Glutamatergic neuron (in vitro differentiated cells): ENCODE results near the gene C22orf31. TPM values are rescaled to one million over a fixed set of nuclear protein-coding genes. Genes with fewer than 3 reads are reported as not detected.

Source experiments
- DNase-seq: peaks from one replicate; pipeline ENCODE4 v3.0.0; 2022
- H3K27ac Mint-ChIP-seq: one replicate; pipeline ENCODE4 v1.8.0; 2020; ENCODE audit warnings: mild to moderate bottlenecking, mixed read lengths, inconsistent platforms; ENCODE audit not compliant: unreplicated experiment
- H3K27me3 Mint-ChIP-seq: one replicate; pipeline ENCODE4 v1.8.0; 2020; ENCODE audit warnings: mild to moderate bottlenecking, moderate library complexity, mixed read lengths, inconsistent platforms; ENCODE audit not compliant: unreplicated experiment
- H3K36me3 Mint-ChIP-seq: one replicate; pipeline ENCODE4 v1.8.0; 2020; ENCODE audit warnings: mild to moderate bottlenecking, mixed read lengths, inconsistent platforms; ENCODE audit not compliant: unreplicated experiment
- H3K4me1 Mint-ChIP-seq: one replicate; pipeline ENCODE4 v1.8.0; 2020; ENCODE audit warnings: mild to moderate bottlenecking, low read depth, mixed read lengths, inconsistent platforms; ENCODE audit not compliant: unreplicated experiment
- H3K4me3 Mint-ChIP-seq: one replicate; pipeline ENCODE4 v1.8.0; 2020; ENCODE audit warnings: mild to moderate bottlenecking, mixed read lengths, inconsistent platforms; ENCODE audit not compliant: unreplicated experiment
- H3K9me3 Mint-ChIP-seq: one replicate; pipeline ENCODE4 v1.8.0; 2020; ENCODE audit warnings: mild to moderate bottlenecking, moderate library complexity, mixed read lengths, inconsistent platforms; ENCODE audit not compliant: unreplicated experiment
- total RNA-seq: library from RNA; stranded (reverse); fragmentation: NEBNext Ultra II Directional; extraction: Animal tissue kit (Norgen Biotek cat#: 25700); gene quantifications from one replicate; pipeline ENCODE4 v1.2.1, GENCODE V29; 2021; ENCODE audit not compliant: unreplicated experiment
- TF ChIP-seq, protein P1 (sequence below): fragments of 200-600 bp; sonication (generic); IDR thresholded peaks from one replicate; pipeline ENCODE4 v1.5.0; 2021; ENCODE audit not compliant: partially characterized antibody, unreplicated experiment

Gene C22orf31
- total RNA-seq, 1 donor from 2014 or later = not detected

DNA sequence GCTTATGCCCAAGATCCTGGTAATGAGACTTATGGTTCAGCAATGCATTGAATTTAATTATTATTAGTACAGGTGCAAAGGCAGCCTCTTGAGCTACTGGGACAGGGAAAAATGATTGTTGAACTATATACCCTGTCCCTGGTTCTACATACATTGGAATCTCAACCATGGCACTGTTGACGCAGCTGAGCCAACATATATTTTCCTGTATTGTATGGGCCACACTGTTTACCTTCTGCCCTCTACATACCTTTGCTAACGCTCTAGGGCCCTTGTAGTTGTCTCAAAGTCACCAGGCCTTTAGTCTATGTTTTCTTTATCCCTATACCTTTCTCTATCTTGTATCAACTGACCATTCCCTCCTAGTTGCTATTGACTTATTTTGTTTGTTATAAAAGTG lies 33.8 kb upstream of the C22orf31 start:
- no peak for DNase-seq
- no peak overlapping the region for H3K4me3 Mint-ChIP-seq
- H3K9me3 Mint-ChIP-seq = no peaks in the 10 kb centered on the region
- H3K27me3 Mint-ChIP-seq = no peaks in the 10 kb centered on the region
- no peaks in the 10 kb centered on the region for H3K36me3 Mint-ChIP-seq
- H3K4me1 Mint-ChIP-seq = peaks cover 10% of the 10 kb centered on the region
- TF ChIP-seq, protein P1, sequence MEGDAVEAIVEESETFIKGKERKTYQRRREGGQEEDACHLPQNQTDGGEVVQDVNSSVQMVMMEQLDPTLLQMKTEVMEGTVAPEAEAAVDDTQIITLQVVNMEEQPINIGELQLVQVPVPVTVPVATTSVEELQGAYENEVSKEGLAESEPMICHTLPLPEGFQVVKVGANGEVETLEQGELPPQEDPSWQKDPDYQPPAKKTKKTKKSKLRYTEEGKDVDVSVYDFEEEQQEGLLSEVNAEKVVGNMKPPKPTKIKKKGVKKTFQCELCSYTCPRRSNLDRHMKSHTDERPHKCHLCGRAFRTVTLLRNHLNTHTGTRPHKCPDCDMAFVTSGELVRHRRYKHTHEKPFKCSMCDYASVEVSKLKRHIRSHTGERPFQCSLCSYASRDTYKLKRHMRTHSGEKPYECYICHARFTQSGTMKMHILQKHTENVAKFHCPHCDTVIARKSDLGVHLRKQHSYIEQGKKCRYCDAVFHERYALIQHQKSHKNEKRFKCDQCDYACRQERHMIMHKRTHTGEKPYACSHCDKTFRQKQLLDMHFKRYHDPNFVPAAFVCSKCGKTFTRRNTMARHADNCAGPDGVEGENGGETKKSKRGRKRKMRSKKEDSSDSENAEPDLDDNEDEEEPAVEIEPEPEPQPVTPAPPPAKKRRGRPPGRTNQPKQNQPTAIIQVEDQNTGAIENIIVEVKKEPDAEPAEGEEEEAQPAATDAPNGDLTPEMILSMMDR = no peak
- H3K27ac Mint-ChIP-seq = no peak overlapping the region

DNA sequence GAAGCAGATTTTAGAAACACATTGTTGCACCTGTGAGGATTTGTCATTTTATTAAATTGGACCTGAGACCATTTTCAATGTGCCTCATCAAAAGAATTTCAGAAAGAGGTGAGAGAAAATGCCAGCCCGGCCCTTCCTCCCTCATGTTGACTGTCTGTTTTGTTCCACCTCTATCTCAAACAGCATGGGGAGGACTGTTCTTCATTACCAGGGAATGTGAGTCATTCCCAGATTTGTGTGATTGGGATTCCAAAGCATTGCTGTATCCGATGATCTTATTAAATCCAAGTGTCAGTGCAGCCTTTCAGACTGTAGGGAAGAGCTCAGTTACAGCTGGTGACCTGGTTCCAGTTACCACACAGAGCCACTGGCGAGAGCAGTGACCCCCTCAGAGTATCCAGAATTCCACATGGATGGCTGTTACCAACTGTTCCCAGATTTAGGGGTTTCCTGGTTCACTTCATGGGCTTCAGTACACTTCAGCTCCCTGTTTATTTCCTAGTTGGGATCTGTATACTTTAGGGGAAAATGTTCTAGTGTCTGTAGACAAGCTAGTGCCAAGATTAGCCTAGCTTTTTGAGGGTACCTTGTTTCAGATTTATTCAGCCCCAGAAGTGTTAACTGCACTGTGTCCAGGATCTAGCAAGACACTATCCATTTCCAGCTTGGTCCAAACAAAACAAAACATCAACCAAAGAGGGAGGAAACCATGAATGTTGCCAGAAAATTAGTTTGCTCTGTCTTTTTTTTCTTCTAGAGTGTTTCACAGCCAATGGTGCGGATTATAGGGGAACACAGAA lies 32.1 kb upstream of the C22orf31 start:
- DNase-seq = no peak
- Mint-ChIP-seq H3K36me3 (no peaks in the 10 kb centered on the region), H3K9me3 (peaks cover 1% of the 10 kb centered on the region), H3K27me3 (no peaks in the 10 kb centered on the region), H3K4me1 (peaks cover 25% of the 10 kb centered on the region), H3K27ac (no peak overlapping the region), H3K4me3 (no peak overlapping the region)
- TF ChIP-seq, protein P1 = no peak

DNA sequence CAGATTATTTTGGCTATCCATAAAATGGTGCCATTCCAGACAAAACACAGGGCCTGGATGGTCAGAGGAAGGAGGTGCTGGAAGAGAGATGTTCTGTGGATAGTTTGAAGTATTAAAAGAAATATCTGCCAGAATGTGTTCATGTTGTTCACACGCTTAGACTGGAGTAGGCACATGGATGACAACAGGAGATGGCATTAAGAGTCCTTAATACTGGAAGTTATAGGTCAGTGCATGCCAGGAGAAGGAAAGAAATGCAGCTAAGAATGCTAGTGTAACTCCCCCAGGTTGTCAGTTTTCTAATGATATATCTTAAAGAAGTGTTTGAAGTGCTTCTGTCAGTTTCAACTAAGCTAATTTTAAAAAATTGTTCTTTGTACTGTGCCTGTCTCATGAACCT lies 31.4 kb upstream of the C22orf31 start:
- H3K27ac Mint-ChIP-seq = no peak overlapping the region
- DNase-seq = no peak
- H3K36me3 Mint-ChIP-seq = no peaks in the 10 kb centered on the region
- no peaks in the 10 kb centered on the region for H3K27me3 Mint-ChIP-seq
- TF ChIP-seq, protein P1 = no peak
- H3K4me3 Mint-ChIP-seq = no peak overlapping the region
- H3K9me3 Mint-ChIP-seq = peaks cover 1% of the 10 kb centered on the region
- H3K4me1 Mint-ChIP-seq = peaks cover 23% of the 10 kb centered on the region

DNA sequence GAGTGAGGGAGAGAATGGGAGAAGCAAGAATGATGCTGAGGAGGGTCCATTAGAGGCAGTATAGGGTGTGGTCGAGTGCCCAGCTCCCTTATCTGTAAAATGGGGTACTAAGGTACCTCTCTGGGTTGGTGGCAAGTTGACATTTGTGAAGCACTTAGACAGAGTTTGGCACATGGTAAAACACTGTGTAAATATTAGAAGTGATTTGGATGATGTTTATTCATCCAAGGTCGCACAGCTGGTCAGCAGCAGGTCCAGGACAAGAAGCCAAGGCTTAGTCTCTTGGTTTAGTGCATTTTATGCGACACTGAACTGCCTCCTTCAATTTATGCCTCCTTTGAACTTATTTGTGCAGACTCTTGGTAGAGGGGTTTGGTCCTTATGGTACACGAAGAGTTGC lies 30.6 kb upstream of the C22orf31 start:
- Mint-ChIP-seq H3K4me3 (no peak overlapping the region), H3K27ac (no peak overlapping the region), H3K36me3 (no peaks in the 10 kb centered on the region), H3K27me3 (no peaks in the 10 kb centered on the region), H3K9me3 (peaks cover 1% of the 10 kb centered on the region), H3K4me1 (peaks cover 20% of the 10 kb centered on the region)
- TF ChIP-seq, protein P1 = no peak
- DNase-seq = no peak

DNA sequence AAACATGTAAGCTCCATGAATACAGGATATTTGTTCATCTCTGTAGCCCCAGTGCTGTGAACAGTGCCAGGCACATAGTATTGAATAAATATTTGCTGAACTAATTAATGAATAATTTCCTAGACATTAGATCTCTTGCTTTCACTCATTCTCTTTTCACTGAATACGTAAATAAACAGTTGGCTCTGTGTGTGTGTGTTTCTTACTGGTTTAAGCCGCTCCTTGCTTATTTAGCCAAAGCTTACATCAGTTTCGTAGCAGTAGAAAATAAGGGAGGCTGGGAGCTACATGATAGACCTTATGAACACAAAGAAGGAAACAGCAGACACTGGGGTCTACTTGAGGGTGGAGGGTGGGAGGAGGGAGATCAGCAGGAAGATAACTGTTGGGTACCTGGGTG lies 28.4 kb upstream of the C22orf31 start:
- Mint-ChIP-seq H3K9me3 (peaks cover 1% of the 10 kb centered on the region), H3K27ac (no peak overlapping the region), H3K36me3 (no peaks in the 10 kb centered on the region), H3K27me3 (no peaks in the 10 kb centered on the region), H3K4me3 (no peak overlapping the region), H3K4me1 (peaks cover 16% of the 10 kb centered on the region)
- DNase-seq = no peak
- TF ChIP-seq, protein P1 = no peak
